HG02943 (cell line): ENCODE measurements around the gene ZNF500.

Source experiments
- ATAC-seq: cut with Tn5 transposase; IDR thresholded peaks from one replicate; pipeline ENCODE4 v1.9.1; 2021; ENCODE audit warnings: mild to moderate bottlenecking, low read depth, moderate library complexity; ENCODE audit not compliant: unreplicated experiment

The ZNF500 gene

GRCh38 chr16:4713663-4714501, 53.1 kb downstream of the ZNF500 start:
- no peak for ATAC-seq

- ATAC-seq = no peak
These were observed 57.5 kb downstream of the ZNF500 start for GRCh38 chr16:4709481-4709880.

- ATAC-seq = no peak
These were observed 60.1 kb downstream of the ZNF500 start for GRCh38 chr16:4706871-4707270.

GRCh38 chr16:4704913-4705312, 62.0 kb downstream of the ZNF500 start:
- ATAC-seq = no peak

GRCh38 chr16:4704491-4704890, 62.5 kb downstream of the ZNF500 start:
- no peak for ATAC-seq

GRCh38 chr16:4703906-4704305, 63.1 kb downstream of the ZNF500 start:
- no peak for ATAC-seq

- ATAC-seq = no peak
These were observed 64.5 kb downstream of the ZNF500 start for GRCh38 chr16:4702466-4702808.

- no peak for ATAC-seq
These were observed 65.0 kb downstream of the ZNF500 start for GRCh38 chr16:4701791-4702465.

GRCh38 chr16:4700997-4701743, 65.8 kb downstream of the ZNF500 start:
- ATAC-seq = no peak

GRCh38 chr16:4700380-4700996, 66.5 kb downstream of the ZNF500 start:
- ATAC-seq = no peak

- no peak for ATAC-seq
These were observed 67.9 kb downstream of the ZNF500 start for GRCh38 chr16:4699046-4699556.

- ATAC-seq = no peak
These were observed 68.5 kb downstream of the ZNF500 start for GRCh38 chr16:4698321-4699045.
